Neuron (in vitro differentiated cells): ENCODE data around the gene NFATC3.

Experiments
- H2AFZ ChIP-seq: one replicate; pipeline ENCODE4 v1.6.1; 2013; ENCODE audit warnings: low read depth, mild to moderate bottlenecking, inconsistent platforms, low read length, moderate library complexity
- H3K27me3 ChIP-seq: one replicate; pipeline ENCODE4 v1.6.1; 2013; ENCODE audit warnings: low read length; ENCODE audit not compliant: insufficient read depth
- H3K36me3 ChIP-seq: one replicate; pipeline ENCODE4 v1.6.1; 2013; ENCODE audit warnings: low read length; ENCODE audit not compliant: insufficient read depth
- H3K4me1 ChIP-seq: one replicate; pipeline ENCODE4 v1.6.1; 2013; ENCODE audit warnings: low read length; ENCODE audit not compliant: insufficient read depth
- H3K4me3 ChIP-seq: 2 replicates; pipeline ENCODE4 v1.5.1; 2013; ENCODE audit warnings: mild to moderate bottlenecking, low read length, moderate library complexity
- H3K9me3 ChIP-seq: one replicate; pipeline ENCODE4 v1.6.1; 2013; ENCODE audit warnings: low read length

NFATC3 gene

GRCh38 chr16:68085259-68086071 is at the start of gene NFATC3:
NFATC3 (plus strand) TSS chr16:68085370; CDS start chr16:68085682, 312 bp downstream.
- Histone ChIP-seq H3K27me3 (no peaks in the 10 kb centered on the region), H2AFZ (peak within 1 kb of the TSS; percentile 85), H3K4me3 (peak within 1 kb of the TSS; percentile 99), H3K4me1 (peaks cover 22% of the 10 kb centered on the region), H3K9me3 (no peaks in the 10 kb centered on the region), H3K36me3 (no peaks in the 10 kb centered on the region)

GRCh38 chr16:68037841-68038597 is 47.2 kb upstream of the NFATC3 start:
- Histone ChIP-seq H3K4me1 (no peaks in the 10 kb centered on the region), H3K36me3 (peaks cover 21% of the 10 kb centered on the region), H2AFZ (no peak overlapping the region), H3K9me3 (no peaks in the 10 kb centered on the region), H3K27me3 (no peaks in the 10 kb centered on the region), H3K4me3 (no peak overlapping the region)

- H3K9me3 ChIP-seq, result no peaks in the 10 kb centered on the region
- H3K27me3 ChIP-seq, result no peaks in the 10 kb centered on the region
- H3K36me3 ChIP-seq, result peaks cover 24% of the 10 kb centered on the region
Measured at GRCh38 chr16:68040506-68041288, 44.5 kb upstream of the NFATC3 start.

GRCh38 chr16:68041783-68042182 is 43.4 kb upstream of the NFATC3 start:
- peaks cover 29% of the 10 kb centered on the region for H3K36me3 ChIP-seq
- H3K4me3 ChIP-seq, result no peak overlapping the region
- no peaks in the 10 kb centered on the region for H3K4me1 ChIP-seq
- H2AFZ ChIP-seq, result no peak overlapping the region
- no peaks in the 10 kb centered on the region for H3K27me3 ChIP-seq
- no peaks in the 10 kb centered on the region for H3K9me3 ChIP-seq

More at GRCh38 chr16:68040506-68041288, 44.5 kb upstream of the NFATC3 start:
- H3K4me1 ChIP-seq, result no peaks in the 10 kb centered on the region
- H2AFZ ChIP-seq, result no peak overlapping the region
- no peak overlapping the region for H3K4me3 ChIP-seq

GRCh38 chr16:68046106-68046505 is 39.1 kb upstream of the NFATC3 start:
- H3K36me3 ChIP-seq, result peaks cover 33% of the 10 kb centered on the region
- H3K4me1 ChIP-seq, result no peaks in the 10 kb centered on the region
- H2AFZ ChIP-seq, result no peak overlapping the region
- no peaks in the 10 kb centered on the region for H3K9me3 ChIP-seq
- no peak overlapping the region for H3K4me3 ChIP-seq
- H3K27me3 ChIP-seq, result no peaks in the 10 kb centered on the region

- Histone ChIP-seq H3K27me3 (no peaks in the 10 kb centered on the region), H3K9me3 (no peaks in the 10 kb centered on the region), H3K4me1 (no peaks in the 10 kb centered on the region), H3K36me3 (peaks cover 30% of the 10 kb centered on the region), H3K4me3 (no peak overlapping the region), H2AFZ (no peak overlapping the region)
Measured at GRCh38 chr16:68047987-68048386, 37.2 kb upstream of the NFATC3 start.

GRCh38 chr16:68049449-68049848 is 35.7 kb upstream of the NFATC3 start:
- Histone ChIP-seq H3K36me3 (peaks cover 39% of the 10 kb centered on the region), H3K9me3 (no peaks in the 10 kb centered on the region), H3K4me3 (no peak overlapping the region), H2AFZ (no peak overlapping the region), H3K4me1 (no peaks in the 10 kb centered on the region), H3K27me3 (no peaks in the 10 kb centered on the region)

GRCh38 chr16:68055395-68055794 is 29.8 kb upstream of the NFATC3 start:
- Histone ChIP-seq H3K9me3 (no peaks in the 10 kb centered on the region), H3K4me3 (no peak overlapping the region), H2AFZ (no peak overlapping the region), H3K27me3 (no peaks in the 10 kb centered on the region), H3K4me1 (no peaks in the 10 kb centered on the region), H3K36me3 (peaks cover 49% of the 10 kb centered on the region)

- Histone ChIP-seq H3K9me3 (no peaks in the 10 kb centered on the region), H3K27me3 (no peaks in the 10 kb centered on the region), H3K36me3 (peaks cover 38% of the 10 kb centered on the region), H3K4me3 (no peak overlapping the region), H3K4me1 (peaks cover under 1% of the 10 kb centered on the region), H2AFZ (no peak overlapping the region)
Measured at GRCh38 chr16:68059804-68060203, 25.4 kb upstream of the NFATC3 start.

- Histone ChIP-seq H2AFZ (no peak overlapping the region), H3K9me3 (no peaks in the 10 kb centered on the region), H3K36me3 (peaks cover 25% of the 10 kb centered on the region), H3K4me1 (peaks cover 17% of the 10 kb centered on the region), H3K27me3 (no peaks in the 10 kb centered on the region), H3K4me3 (no peak overlapping the region)
Measured at GRCh38 chr16:68061396-68061795, 23.8 kb upstream of the NFATC3 start.

GRCh38 chr16:68062910-68063393 is 22.2 kb upstream of the NFATC3 start:
- Histone ChIP-seq H2AFZ (no peak overlapping the region), H3K36me3 (peaks cover 20% of the 10 kb centered on the region), H3K9me3 (no peaks in the 10 kb centered on the region), H3K4me1 (peaks cover 20% of the 10 kb centered on the region), H3K27me3 (no peaks in the 10 kb centered on the region), H3K4me3 (no peak overlapping the region)

GRCh38 chr16:68064791-68065365 is 20.3 kb upstream of the NFATC3 start:
- H3K36me3 ChIP-seq, result peaks cover 20% of the 10 kb centered on the region
- H2AFZ ChIP-seq, result no peak overlapping the region
- no peaks in the 10 kb centered on the region for H3K9me3 ChIP-seq
- peaks cover 20% of the 10 kb centered on the region for H3K4me1 ChIP-seq
- H3K27me3 ChIP-seq, result no peaks in the 10 kb centered on the region
- no peak overlapping the region for H3K4me3 ChIP-seq
